ENCODE measurements around the gene GALNT10. TPM values are rescaled to one million over a fixed set of nuclear protein-coding genes. Genes with fewer than 3 reads are reported as not detected.

The GALNT10 gene
- total and polyA plus RNA-seq, 2 experiments from 2014 or later = 3.2 to 12.9 TPM

GRCh38 chr5:154168395-154168794 is 22.1 kb upstream of the GALNT10 start:
- Mint-ChIP-seq H3K36me3 (ENCODE audit: low read depth) (no peaks in the 10 kb centered on the region), H3K4me1 (peaks cover 56% of the 10 kb centered on the region), H3K27me3 (ENCODE audit: insufficient read depth, low read depth, poor library complexity) (peaks cover 16% of the 10 kb centered on the region), H3K27ac (no peak overlapping the region), H3K9me3 (no peaks in the 10 kb centered on the region), H3K4me3 (no peak overlapping the region)
- DNase-seq (ENCODE audit: low spot score) = no peak
- Histone ChIP-seq H3K79me2 (replicated peaks; ENCODE audit: insufficient read depth) (no peaks in the 10 kb centered on the region), H3F3A (replicated peaks; ENCODE audit: low read depth) (no peaks in the 10 kb centered on the region), H3K36me3 (ENCODE audit: insufficient read depth) (no peaks in the 10 kb centered on the region), H3K27ac (ENCODE audit: low read depth) (no peak overlapping the region), H2AFZ (no peak overlapping the region), H4K20me1 (replicated peaks; ENCODE audit: insufficient read depth) (no peaks in the 10 kb centered on the region), H3K4me2 (no peak overlapping the region), H3K4me3 (no peak overlapping the region), H3K9me2 (ENCODE audit: insufficient read depth) (no peaks in the 10 kb centered on the region), H3K27me3 (ENCODE audit: insufficient read depth) (no peaks in the 10 kb centered on the region), H3K4me1 (ENCODE audit: insufficient read depth) (peaks cover 44% of the 10 kb centered on the region)
- no peak for ATAC-seq
- TF ChIP-seq ZNF114 (CRISPR knock-in tag; IDR thresholded peaks at IDR 0.05) = no peak
- TF ChIP-seq POLR2AphosphoS5 (IDR thresholded peaks at IDR 0.05; ENCODE audit: low read depth) = no peak
- no peak for TF ChIP-seq NANOG (IDR thresholded peaks at IDR 0.05; ENCODE audit: borderline replicate concordance)
- TF ChIP-seq ZNF331 (CRISPR knock-in tag; IDR thresholded peaks at IDR 0.05; ENCODE audit: low read depth) = no peak
- TF ChIP-seq REST (IDR thresholded peaks at IDR 0.05; ENCODE audit: unreplicated experiment) = no peak

GRCh38 chr5:154172785-154173184 is 17.7 kb upstream of the GALNT10 start:
- no peak overlapping the region for H2AFZ ChIP-seq
- no peaks in the 10 kb centered on the region for H3K9me2 ChIP-seq (ENCODE audit: insufficient read depth)
- Mint-ChIP-seq H3K9me3 (no peaks in the 10 kb centered on the region), H3K27me3 (ENCODE audit: insufficient read depth, low read depth, poor library complexity) (peaks cover 8% of the 10 kb centered on the region), H3K4me1 (peaks cover 24% of the 10 kb centered on the region), H3K36me3 (ENCODE audit: low read depth) (no peaks in the 10 kb centered on the region), H3K27ac (no peak overlapping the region), H3K4me3 (no peak overlapping the region)
- no peaks in the 10 kb centered on the region for H3K36me3 ChIP-seq (ENCODE audit: insufficient read depth)
- H3F3A ChIP-seq (replicated peaks; ENCODE audit: low read depth) = no peaks in the 10 kb centered on the region
- ATAC-seq (no peak), DNase-seq (ENCODE audit: low spot score) (no peak)
- no peaks in the 10 kb centered on the region for H3K79me2 ChIP-seq (replicated peaks; ENCODE audit: insufficient read depth)
- no peak overlapping the region for H3K27ac ChIP-seq (ENCODE audit: low read depth)
- no peak overlapping the region for H3K4me2 ChIP-seq
- H3K4me3 ChIP-seq = no peak overlapping the region
- no peaks in the 10 kb centered on the region for H3K27me3 ChIP-seq (ENCODE audit: insufficient read depth)
- H4K20me1 ChIP-seq (replicated peaks; ENCODE audit: insufficient read depth) = no peaks in the 10 kb centered on the region
- H3K4me1 ChIP-seq (ENCODE audit: insufficient read depth) = peaks cover 6% of the 10 kb centered on the region
- no peak for TF ChIP-seq EZH2 (IDR thresholded peaks at IDR 0.05; ENCODE audit: low read depth, unreplicated experiment)
- TF ChIP-seq REST (IDR thresholded peaks at IDR 0.05; ENCODE audit: unreplicated experiment) = no peak
- no peak for TF ChIP-seq JUNB (IDR thresholded peaks at IDR 0.05; ENCODE audit: unreplicated experiment)
- TF ChIP-seq ETS1 (IDR thresholded peaks at IDR 0.05) = no peak
- no peak for TF ChIP-seq POLR2AphosphoS5 (IDR thresholded peaks at IDR 0.05; ENCODE audit: low read depth)
- no peak for TF ChIP-seq CTCF (conservative IDR thresholded peaks at IDR 0.05; ENCODE audit: low read depth in 2 of 2)
- TF ChIP-seq STAT1 (IDR thresholded peaks at IDR 0.05; ENCODE audit: unreplicated experiment) = no peak
- no peak for TF ChIP-seq EZH2phosphoT487 (IDR thresholded peaks at IDR 0.05; ENCODE audit: unreplicated experiment)

All from GM23338 (cell line).